Activated CD4-positive, alpha-beta T cell treated with anti-CD3 and anti-CD28 coated beads, Interleukin-2, amount 10 ng/mL, durations not matched to agents 24 days and 14 days (primary cell): Measurements from ENCODE around the gene FHAD1. TPM values are rescaled to one million over a fixed set of nuclear protein-coding genes. Genes with fewer than 3 reads are reported as not detected.
A peak's percentile ranks its signal among the peaks of the same experiment; 100 is the strongest.

Source experiments
- DNase-seq: peaks from one replicate; pipeline ENCODE4 v3.0.0; 2022
- H3K27ac Mint-ChIP-seq: one replicate; pipeline ENCODE4 v1.8.0; 2022; ENCODE audit warnings: mild to moderate bottlenecking, mixed read lengths
- H3K27me3 Mint-ChIP-seq: one replicate; pipeline ENCODE4 v1.8.0; 2022; ENCODE audit warnings: mixed read lengths
- H3K36me3 Mint-ChIP-seq: one replicate; pipeline ENCODE4 v1.8.0; 2022; ENCODE audit warnings: low read depth, mild to moderate bottlenecking, mixed read lengths
- H3K4me1 Mint-ChIP-seq: one replicate; pipeline ENCODE4 v1.8.0; 2021; ENCODE audit warnings: mixed read lengths
- H3K4me3 Mint-ChIP-seq: one replicate; pipeline ENCODE4 v1.8.0; 2022; ENCODE audit warnings: mild to moderate bottlenecking, moderate library complexity, mixed read lengths
- H3K9me3 Mint-ChIP-seq: one replicate; pipeline ENCODE4 v1.8.0; 2021; ENCODE audit warnings: mixed read lengths
- intact Hi-C: fragments of 100-400 bp; cut with micrococcal nuclease; formaldehyde crosslinking; loops from one replicate; pipeline ENCODE4 v1.15.1; 2023
- total RNA-seq: library from RNA; stranded (reverse); gene quantifications from 2 replicates; pipeline ENCODE4 v1.2.3, GENCODE V29; 2022

FHAD1 gene
- total RNA-seq, result not detected in 2 replicates

DNA sequence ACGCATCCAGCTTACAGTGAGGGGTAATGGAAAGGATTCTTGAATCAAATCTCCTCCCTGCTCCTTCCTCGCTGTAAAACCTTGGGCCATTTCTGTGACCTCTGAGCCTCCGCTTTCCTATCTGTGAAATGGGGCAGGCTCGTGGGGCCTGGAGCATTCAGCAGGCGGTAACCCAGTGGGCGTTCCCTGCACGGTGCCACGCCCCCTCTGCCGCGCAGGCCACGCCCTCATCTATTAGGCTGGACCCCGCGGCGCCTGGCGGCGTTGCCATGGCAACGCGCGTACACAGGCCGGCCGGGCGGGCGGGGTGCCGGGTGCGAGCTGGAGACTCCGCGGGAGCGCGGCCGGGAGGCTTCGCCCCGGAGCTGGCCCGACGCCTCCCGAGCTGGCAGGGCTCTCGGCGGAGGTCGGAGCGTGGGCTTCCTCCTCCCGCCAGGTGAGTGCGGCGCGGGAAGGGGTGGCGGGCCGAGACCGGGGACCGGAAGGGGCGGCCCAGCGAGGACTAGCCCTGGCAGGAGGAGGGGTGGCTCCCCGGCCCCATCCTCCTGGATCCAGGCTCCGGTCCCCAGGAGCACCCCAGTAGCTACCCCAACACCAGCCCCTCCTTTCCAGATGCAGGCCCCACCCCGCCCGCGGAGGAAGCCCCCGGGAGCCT is at the start of gene FHAD1:
Gene FHAD1 (plus strand): TSS at position 264 of the 655 bp plus-strand sequence. CDS start 4,562 bp downstream, outside the sequence.
- peaks cover 46% of the 10 kb centered on the region for H3K4me1 Mint-ChIP-seq
- DNase-seq, result peak; percentile 83
- intact Hi-C loops, result loop anchor here (5.0 kb wide), 2 partner anchors 370 to 720 kb away; partner anchors contain the start of gene DDI2
- peak within 1 kb of the TSS; percentile 83 for H3K27ac Mint-ChIP-seq
- H3K36me3 Mint-ChIP-seq, result peaks cover 5% of the 10 kb centered on the region
- peaks cover 68% of the 10 kb centered on the region for H3K27me3 Mint-ChIP-seq
- H3K9me3 Mint-ChIP-seq, result no peaks in the 10 kb centered on the region
- peak within 1 kb of the TSS; percentile 69 for H3K4me3 Mint-ChIP-seq

DNA sequence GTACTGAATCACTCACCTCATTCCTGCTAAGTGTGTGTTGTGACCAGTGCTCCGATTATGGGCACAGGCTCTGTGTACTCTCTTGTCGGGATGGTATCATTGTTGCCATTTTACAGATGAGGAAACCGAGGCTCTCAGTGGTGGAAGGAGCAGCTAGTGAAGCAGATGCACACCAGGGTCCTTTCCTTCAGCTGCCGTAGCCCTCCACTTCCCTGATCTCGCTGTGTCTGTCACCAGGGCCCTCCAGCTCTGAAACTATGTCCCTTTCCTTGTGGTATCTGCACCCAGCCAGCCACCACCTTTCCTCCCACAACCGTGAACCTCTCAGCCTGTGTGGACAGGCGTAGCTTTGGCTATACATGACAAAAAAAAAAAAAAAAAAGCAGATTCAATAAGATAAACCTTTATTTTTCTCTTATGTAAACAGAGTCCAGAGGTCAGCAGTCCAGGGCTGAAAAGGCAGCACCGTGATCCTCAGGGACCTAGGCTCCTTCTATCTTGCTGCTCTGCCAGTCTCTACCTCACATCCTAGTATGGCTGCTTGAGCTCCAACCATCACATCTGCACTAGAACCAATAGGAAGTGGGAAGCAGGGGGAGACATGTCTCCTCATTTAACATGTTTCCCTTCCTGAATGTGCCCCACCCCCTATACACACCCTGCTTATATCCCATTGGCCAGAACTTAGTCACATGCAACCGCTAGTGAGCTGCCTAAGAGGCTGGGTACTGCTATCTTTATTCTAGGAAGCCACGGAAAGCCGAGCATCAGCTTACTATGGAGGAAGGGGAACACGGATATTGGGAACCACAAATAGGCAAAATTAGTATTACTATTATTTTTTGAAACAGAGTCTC is 49.2 kb upstream of the FHAD1 start:
- H3K4me3 Mint-ChIP-seq, result no peak overlapping the region
- no peak for DNase-seq
- peaks cover 6% of the 10 kb centered on the region for H3K27me3 Mint-ChIP-seq
- no peaks in the 10 kb centered on the region for H3K9me3 Mint-ChIP-seq
- H3K27ac Mint-ChIP-seq, result no peak overlapping the region
- no peaks in the 10 kb centered on the region for H3K4me1 Mint-ChIP-seq
- intact Hi-C loops, result no loop called here
- H3K36me3 Mint-ChIP-seq, result no peaks in the 10 kb centered on the region

DNA sequence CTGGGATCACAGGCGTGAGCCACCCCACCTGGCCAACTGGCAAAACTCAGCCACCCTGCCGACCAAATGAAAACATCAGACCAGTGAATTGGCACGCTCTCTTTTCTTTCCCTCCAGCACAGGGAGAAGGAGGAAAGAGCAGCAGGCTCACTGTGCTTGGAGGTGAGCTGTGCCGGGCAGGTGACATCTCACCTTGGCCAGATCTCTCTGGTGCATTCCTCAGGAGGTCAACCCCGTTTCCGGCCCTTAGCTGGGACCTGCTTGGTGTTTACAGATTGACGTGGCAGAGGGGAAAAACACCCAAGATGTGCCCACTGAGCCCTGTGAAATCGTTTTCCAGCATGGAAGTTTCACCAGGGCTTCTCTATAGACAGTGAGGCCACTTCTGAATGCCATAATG is 48.3 kb upstream of the FHAD1 start:
- H3K4me3 Mint-ChIP-seq, result no peak overlapping the region
- intact Hi-C loops, result no loop called here
- H3K4me1 Mint-ChIP-seq, result no peaks in the 10 kb centered on the region
- no peaks in the 10 kb centered on the region for H3K9me3 Mint-ChIP-seq
- H3K27me3 Mint-ChIP-seq, result peaks cover 8% of the 10 kb centered on the region
- H3K27ac Mint-ChIP-seq, result no peak overlapping the region
- no peaks in the 10 kb centered on the region for H3K36me3 Mint-ChIP-seq
- no peak for DNase-seq

DNA sequence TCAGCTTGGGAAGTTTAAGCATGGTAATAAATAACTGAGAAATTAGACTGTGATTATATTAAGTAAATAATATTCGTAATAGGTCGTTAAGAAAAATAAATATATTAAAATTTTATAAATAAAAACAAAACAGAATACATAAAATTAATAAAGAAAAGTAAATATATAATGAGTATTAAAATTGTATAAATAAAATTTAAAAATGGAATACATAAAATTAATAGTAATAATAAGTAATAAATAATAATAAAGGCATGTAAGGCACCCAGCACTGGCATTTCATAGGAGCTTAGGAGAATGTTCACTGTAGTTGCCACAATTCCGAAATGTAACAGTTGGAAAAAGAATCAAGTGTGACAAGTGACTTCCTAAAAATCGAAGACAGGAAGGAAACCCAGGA is 45.8 kb upstream of the FHAD1 start:
- intact Hi-C loops, result no loop called here
- H3K4me3 Mint-ChIP-seq, result no peak overlapping the region
- H3K4me1 Mint-ChIP-seq, result no peaks in the 10 kb centered on the region
- H3K9me3 Mint-ChIP-seq, result no peaks in the 10 kb centered on the region
- H3K36me3 Mint-ChIP-seq, result no peaks in the 10 kb centered on the region
- DNase-seq, result no peak
- H3K27me3 Mint-ChIP-seq, result peaks cover 2% of the 10 kb centered on the region
- H3K27ac Mint-ChIP-seq, result no peak overlapping the region

DNA sequence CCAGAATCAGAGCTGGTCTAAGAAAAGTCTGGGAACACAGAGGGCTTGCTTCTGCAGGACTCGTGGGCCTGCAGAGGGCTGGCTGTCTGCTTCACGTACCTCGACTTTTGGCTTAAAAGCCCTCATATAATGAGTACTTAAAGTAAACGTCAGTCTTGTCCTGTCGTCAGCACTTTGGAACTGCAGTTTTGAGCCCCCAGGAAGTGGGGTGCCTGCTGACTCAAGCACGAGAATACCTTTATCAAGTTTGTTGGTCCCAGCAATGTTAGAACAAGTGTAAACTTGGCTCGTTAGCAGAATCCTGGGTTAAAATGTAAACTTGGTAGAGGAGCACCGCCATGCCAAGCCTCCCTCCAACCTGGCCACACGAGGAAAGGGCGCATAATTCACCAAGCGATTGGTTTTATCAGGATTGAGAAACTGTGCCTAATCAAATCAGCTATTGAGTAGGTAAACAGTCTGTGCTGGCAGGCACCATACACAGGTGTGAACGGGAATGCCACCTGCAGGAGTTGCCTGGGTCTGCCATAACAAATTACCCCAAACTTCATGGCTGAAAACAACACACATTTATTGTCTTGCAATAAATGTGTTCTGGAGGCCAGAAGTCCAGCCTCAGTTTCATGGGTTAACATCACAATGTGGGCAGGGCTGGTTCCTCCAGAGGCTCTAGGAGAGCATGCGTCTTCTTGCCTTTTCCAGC is 45.0 kb upstream of the FHAD1 start:
- Mint-ChIP-seq H3K9me3 (no peaks in the 10 kb centered on the region), H3K36me3 (no peaks in the 10 kb centered on the region), H3K4me1 (no peaks in the 10 kb centered on the region), H3K27ac (no peak overlapping the region), H3K27me3 (peaks cover 2% of the 10 kb centered on the region), H3K4me3 (no peak overlapping the region)
- DNase-seq, result no peak
- intact Hi-C loops, result no loop called here

DNA sequence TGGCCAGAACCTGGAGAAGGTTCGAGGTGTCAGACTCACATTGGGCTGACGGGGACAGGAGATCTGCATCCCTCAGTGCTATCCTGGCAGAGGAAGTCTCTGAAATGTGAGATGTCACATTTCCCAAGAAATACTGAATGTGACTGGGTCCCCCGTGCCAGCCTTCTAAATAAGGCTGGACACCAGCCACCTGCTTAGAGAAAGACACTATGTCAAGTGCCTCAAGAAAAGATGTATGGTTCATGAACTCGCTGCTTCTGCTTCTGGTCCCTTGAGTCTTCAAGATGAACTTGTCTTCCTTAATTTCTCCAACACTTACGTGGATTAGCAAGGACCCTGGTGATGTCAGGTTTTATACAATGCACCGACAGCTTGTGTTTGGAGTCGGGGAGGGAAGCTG is 42.1 kb upstream of the FHAD1 start:
- Mint-ChIP-seq H3K4me3 (no peak overlapping the region), H3K27me3 (peaks cover 6% of the 10 kb centered on the region), H3K9me3 (no peaks in the 10 kb centered on the region), H3K36me3 (no peaks in the 10 kb centered on the region), H3K27ac (no peak overlapping the region), H3K4me1 (no peaks in the 10 kb centered on the region)
- intact Hi-C loops, result no loop called here
- DNase-seq, result no peak

DNA sequence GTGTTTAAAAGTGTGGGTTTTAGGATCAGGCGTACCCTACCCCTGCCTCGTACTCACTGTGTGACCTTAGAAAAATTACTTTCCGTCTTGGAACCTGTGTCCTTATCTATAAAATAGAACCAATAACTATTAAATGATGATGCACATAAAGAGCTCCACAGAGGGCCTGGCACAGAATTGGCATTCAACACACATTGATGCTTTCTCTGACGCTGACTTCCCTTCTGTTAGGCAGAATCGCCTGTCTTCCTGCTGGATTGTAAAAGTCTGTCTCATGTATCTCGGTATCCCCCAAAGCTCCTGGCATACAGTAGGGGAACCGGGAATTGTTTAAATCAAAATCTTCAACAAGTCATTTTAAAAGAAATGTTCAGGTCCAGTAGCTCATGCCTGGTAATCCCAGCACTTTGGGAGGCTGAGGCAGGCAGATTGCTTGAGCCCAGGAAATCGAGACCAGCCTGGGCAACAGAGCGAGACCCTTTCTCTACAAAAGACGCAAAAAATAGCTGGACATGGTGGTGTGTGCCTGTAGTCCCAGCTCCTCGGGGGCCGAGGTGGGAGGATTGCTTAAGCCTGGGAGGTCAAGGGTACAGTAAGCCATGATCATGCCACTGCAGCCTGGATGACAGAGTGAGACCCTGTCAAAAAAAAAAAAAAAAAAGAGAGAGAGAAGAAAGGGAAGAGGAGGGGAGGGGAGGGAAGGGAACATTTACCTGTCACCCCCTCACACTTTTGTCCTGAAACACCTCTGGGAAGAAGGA is 41.3 kb upstream of the FHAD1 start:
- no peaks in the 10 kb centered on the region for H3K9me3 Mint-ChIP-seq
- intact Hi-C loops, result no loop called here
- H3K4me3 Mint-ChIP-seq, result no peak overlapping the region
- DNase-seq, result no peak
- H3K27ac Mint-ChIP-seq, result no peak overlapping the region
- H3K4me1 Mint-ChIP-seq, result no peaks in the 10 kb centered on the region
- H3K27me3 Mint-ChIP-seq, result peaks cover 10% of the 10 kb centered on the region
- H3K36me3 Mint-ChIP-seq, result no peaks in the 10 kb centered on the region

DNA sequence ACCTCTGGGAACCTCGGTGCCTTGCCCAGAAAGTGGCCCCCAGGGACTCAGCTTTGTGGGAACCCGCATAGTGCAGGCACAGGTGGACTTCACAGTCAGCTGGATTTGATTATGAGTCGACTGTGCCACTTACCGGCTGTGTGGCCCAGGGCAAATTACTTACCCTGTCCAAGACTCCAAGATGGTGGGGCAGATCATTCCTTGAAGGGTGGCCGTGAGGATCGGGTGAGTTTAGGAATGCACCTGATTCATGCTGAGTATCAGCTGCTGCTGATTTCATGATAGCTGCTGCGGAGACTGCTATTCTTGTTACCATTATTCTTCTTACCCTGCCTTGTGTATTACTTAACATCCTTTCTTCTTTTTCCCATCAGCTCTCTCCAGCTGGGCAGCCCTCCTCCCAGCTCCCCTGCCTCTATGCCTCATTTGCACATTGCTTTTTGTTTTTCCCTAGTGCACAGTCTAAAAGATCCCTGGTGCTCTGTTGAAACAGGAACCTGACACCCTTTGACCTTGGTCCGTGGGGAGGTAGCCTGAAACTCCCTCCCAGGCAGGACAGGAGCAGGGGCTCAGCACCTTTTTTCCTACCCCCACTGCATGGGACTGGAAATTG is 40.5 kb upstream of the FHAD1 start:
- Mint-ChIP-seq H3K36me3 (no peaks in the 10 kb centered on the region), H3K9me3 (no peaks in the 10 kb centered on the region), H3K4me1 (no peaks in the 10 kb centered on the region), H3K27me3 (peaks cover 11% of the 10 kb centered on the region), H3K27ac (no peak overlapping the region), H3K4me3 (no peak overlapping the region)
- intact Hi-C loops, result no loop called here
- DNase-seq, result no peak

DNA sequence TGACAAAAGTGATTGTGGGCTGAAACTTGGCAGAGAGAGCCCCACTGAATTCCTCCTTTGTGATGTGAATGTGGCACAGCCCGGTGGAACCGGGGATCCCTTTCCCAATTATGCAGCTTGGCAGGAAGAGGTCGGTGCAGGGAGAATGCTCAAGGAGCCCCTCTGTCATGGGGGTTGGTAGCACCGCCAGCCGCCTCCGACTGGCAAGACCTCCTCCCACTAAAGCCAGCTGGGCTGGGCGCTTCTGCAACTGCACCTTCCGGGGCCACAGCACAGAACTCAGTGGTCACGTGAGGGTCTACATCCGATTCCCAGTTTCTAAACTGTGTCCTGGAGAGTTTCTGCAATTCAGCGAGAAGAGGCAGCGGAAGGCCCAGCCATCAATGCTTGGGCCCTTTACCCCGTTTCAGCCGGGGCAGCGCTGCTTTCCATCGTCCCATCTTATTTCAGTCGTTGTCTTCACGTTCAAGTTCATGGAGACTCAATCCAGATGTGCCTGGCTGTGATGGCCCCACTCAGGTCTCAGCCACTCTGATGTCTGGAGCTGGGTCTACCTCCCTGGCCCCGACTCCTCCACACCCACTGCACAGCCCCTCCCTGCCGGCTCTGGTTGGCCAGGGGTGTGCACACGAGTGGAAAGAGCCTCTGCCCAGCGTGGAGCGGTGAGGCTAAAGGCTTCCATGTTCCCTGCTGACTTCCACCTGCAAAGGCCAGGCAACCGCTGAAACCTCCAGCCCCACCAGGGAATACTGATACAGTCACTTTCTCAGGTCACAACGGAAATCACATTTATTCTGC is 39.8 kb upstream of the FHAD1 start:
- no peak for DNase-seq
- intact Hi-C loops, result no loop called here
- no peak overlapping the region for H3K4me3 Mint-ChIP-seq
- H3K9me3 Mint-ChIP-seq, result no peaks in the 10 kb centered on the region
- H3K36me3 Mint-ChIP-seq, result no peaks in the 10 kb centered on the region
- no peaks in the 10 kb centered on the region for H3K4me1 Mint-ChIP-seq
- H3K27me3 Mint-ChIP-seq, result peaks cover 12% of the 10 kb centered on the region
- no peak overlapping the region for H3K27ac Mint-ChIP-seq

DNA sequence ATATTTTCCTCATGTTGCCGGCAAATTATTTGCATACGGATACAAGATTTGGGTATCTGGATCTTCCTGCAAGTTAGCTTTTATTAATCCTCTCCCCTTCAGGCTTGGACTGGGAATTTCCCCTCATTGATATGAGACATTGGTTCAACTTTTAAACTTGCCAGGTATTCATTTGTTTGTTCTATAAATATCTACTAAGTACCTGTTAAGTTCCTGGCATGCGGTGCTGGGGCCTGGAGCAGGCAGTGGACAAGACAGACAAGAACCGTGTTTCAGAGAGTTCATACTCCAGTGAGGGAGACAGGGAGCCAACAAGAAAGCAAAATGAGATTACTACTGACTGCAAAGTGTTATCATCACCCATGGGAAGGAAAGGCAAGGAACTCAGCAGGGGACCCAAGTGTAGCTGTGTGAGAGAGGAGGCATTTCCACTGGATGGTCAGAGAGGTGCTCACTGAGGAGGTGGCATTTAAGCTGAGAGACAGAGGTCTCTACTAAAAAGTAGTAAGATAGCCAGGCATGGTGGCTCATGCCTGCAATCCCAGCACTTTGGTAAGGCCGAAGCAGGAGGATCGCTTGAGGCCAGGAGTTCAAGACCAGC is 39.1 kb upstream of the FHAD1 start:
- Mint-ChIP-seq H3K27me3 (peaks cover 19% of the 10 kb centered on the region), H3K4me3 (no peak overlapping the region), H3K9me3 (no peaks in the 10 kb centered on the region)

DNA sequence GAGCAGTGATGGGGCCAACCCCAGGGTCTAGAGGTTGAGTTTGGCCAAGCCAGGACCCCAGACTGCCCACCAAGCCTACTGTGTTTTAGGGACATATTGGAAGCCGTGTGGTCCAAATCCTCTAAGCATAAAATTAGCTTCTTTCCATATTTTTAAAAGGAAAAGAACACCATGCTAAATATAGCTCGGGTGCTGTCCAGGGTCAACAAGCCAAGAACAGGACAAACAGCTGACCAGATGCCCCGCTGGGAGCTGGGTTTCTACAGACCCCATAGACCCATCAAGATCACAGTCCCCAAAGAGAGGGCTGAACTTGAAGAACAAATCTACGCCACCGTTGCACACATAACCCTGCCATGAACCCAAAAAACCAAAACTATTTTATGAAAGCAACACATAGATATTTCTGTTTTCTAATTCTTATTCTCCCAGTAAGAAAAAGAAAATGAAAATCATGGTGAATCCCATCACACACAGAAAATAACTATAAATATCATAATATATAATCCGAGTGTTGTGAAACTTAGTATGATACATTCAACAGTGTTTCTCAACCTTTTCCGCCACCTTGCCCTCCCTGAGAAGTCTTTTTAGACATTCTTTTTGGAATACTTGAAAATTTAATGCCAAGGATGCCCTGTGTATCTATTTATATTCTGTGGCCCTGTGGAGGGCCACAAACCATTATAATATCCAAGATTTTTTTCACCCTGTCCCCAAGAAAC is 36.2 kb upstream of the FHAD1 start:
- Mint-ChIP-seq H3K27me3 (peaks cover 22% of the 10 kb centered on the region), H3K4me1 (no peaks in the 10 kb centered on the region), H3K9me3 (no peaks in the 10 kb centered on the region), H3K27ac (no peak overlapping the region), H3K4me3 (no peak overlapping the region), H3K36me3 (no peaks in the 10 kb centered on the region)
- intact Hi-C loops, result no loop called here
- no peak for DNase-seq

More for the DNA sequence above, 39.1 kb upstream of the FHAD1 start:
- no peak for DNase-seq
- H3K27ac Mint-ChIP-seq, result no peak overlapping the region
- no peaks in the 10 kb centered on the region for H3K36me3 Mint-ChIP-seq
- no peaks in the 10 kb centered on the region for H3K4me1 Mint-ChIP-seq
- intact Hi-C loops, result no loop called here

DNA sequence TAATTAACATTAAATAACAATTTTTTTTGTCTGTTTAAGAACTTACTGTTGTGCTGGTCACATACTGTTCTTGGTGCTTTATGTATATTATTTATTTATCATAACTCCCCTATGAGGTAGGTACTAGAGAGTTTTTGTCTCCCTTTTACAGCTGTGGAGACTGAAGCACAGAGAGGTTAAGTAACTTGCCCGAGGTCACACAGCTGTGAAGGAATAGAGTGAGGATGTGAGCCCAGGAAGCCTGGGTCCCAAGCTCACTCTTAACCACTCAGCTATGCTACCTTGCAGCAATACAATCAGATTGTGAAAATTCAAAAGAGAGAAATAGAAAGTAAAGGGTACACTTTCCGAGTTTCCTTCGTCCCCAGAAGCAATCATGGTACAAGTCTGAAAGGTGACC is 35.6 kb upstream of the FHAD1 start:
- H3K27me3 Mint-ChIP-seq, result peaks cover 22% of the 10 kb centered on the region
- no peak overlapping the region for H3K4me3 Mint-ChIP-seq
- no peak for DNase-seq
- H3K4me1 Mint-ChIP-seq, result no peaks in the 10 kb centered on the region
- H3K9me3 Mint-ChIP-seq, result no peaks in the 10 kb centered on the region
- intact Hi-C loops, result no loop called here
- H3K36me3 Mint-ChIP-seq, result no peaks in the 10 kb centered on the region
- H3K27ac Mint-ChIP-seq, result no peak overlapping the region
